Neural progenitor cell (in vitro differentiated cells): ENCODE measurements around the gene GUCA1A. TPM values are rescaled to one million over a fixed set of nuclear protein-coding genes. Genes with fewer than 3 reads are reported as not detected.

Source experiments
- DNase-seq: peaks from one replicate; pipeline ENCODE4 v3.0.0-alpha.2; 2016; ENCODE audit warnings: low spot score
- H2AFZ ChIP-seq: fragments of 200-600 bp; sonication (generic); replicated peaks from 2 replicates; pipeline ENCODE4 v1.6.1; 2016; ENCODE audit warnings: antibody characterized with exemption
- H3F3A ChIP-seq: fragments of 200-600 bp; sonication (generic); 2 replicates; pipeline ENCODE4 v1.6.1; 2016; ENCODE audit warnings: antibody characterized with exemption, low read depth
- H3K27ac ChIP-seq: fragments of 200-600 bp; sonication (generic); 2 replicates; pipeline ENCODE4 v1.5.1; 2016; ENCODE audit warnings: mild to moderate bottlenecking
- H3K27me3 ChIP-seq: fragments of 200-600 bp; sonication (generic); 2 replicates; pipeline ENCODE4 v1.6.1; 2016; ENCODE audit warnings: mild to moderate bottlenecking, moderate library complexity
- H3K36me3 ChIP-seq: fragments of 200-600 bp; sonication (generic); 2 replicates; pipeline ENCODE4 v1.5.1; 2016
- H3K4me1 ChIP-seq: fragments of 200-600 bp; sonication (generic); 2 replicates; pipeline ENCODE4 v1.6.1; 2016; ENCODE audit warnings: mixed run types
- H3K4me2 ChIP-seq: fragments of 200-600 bp; sonication (generic); 2 replicates; pipeline ENCODE4 v1.6.1; 2016
- H3K4me3 ChIP-seq: fragments of 200-600 bp; sonication (generic); 2 replicates; pipeline ENCODE4 v1.5.1; 2016
- H3K79me2 ChIP-seq: fragments of 200-600 bp; sonication (generic); 2 replicates; pipeline ENCODE4 v1.6.1; 2016; ENCODE audit warnings: low read depth
- H3K9ac ChIP-seq: fragments of 200-600 bp; sonication (generic); 2 replicates; pipeline ENCODE4 v1.6.1; 2016
- H3K9me3 ChIP-seq: fragments of 200-600 bp; sonication (generic); 2 replicates; pipeline ENCODE4 v1.5.1; 2016; ENCODE audit warnings: low read depth
- H4K20me1 ChIP-seq: fragments of 200-600 bp; sonication (generic); 2 replicates; pipeline ENCODE4 v1.6.1; 2016; ENCODE audit warnings: low read depth
- H3K27ac Mint-ChIP-seq: 3 replicates; pipeline ENCODE4 v1.8.0; 2021; ENCODE audit warnings: mixed read lengths
- H3K27me3 Mint-ChIP-seq: 2 replicates; pipeline ENCODE4 v1.8.0; 2022; ENCODE audit warnings: low read depth, mild to moderate bottlenecking, inconsistent platforms, moderate library complexity, mixed read lengths; ENCODE audit not compliant: insufficient read depth
- H3K36me3 Mint-ChIP-seq: 3 replicates; pipeline ENCODE4 v1.8.0; 2021; ENCODE audit warnings: mixed read lengths
- H3K4me1 Mint-ChIP-seq: 3 replicates; pipeline ENCODE4 v1.8.0; 2021; ENCODE audit warnings: mixed read lengths
- H3K4me3 Mint-ChIP-seq: 3 replicates; pipeline ENCODE4 v1.8.0; 2021; ENCODE audit warnings: mild to moderate bottlenecking, moderate library complexity, mixed read lengths
- H3K9me3 Mint-ChIP-seq: 3 replicates; pipeline ENCODE4 v1.8.0; 2020; ENCODE audit warnings: mixed read lengths
- CTCF ChIP-seq: fragments of 200-600 bp; sonication (generic); IDR thresholded peaks from 2 replicates; pipeline ENCODE4 v1.5.1; 2017; ENCODE audit warnings: antibody characterized with exemption, mild to moderate bottlenecking
- EZH2 ChIP-seq: fragments of 200-600 bp; sonication (generic); IDR thresholded peaks from 2 replicates; pipeline ENCODE4 v1.6.1; 2017; ENCODE audit warnings: antibody characterized with exemption, mild to moderate bottlenecking, moderate library complexity
- EZH2phosphoT487 ChIP-seq: fragments of 200-600 bp; sonication (generic); IDR thresholded peaks from 2 replicates; pipeline ENCODE4 v1.6.1; 2017; ENCODE audit warnings: antibody characterized with exemption
- total RNA-seq: library from RNA; depleted of rRNA; stranded (reverse); fragments of >200 nt; gene quantifications from 2 replicates; pipeline ENCODE4 v1.2.3, GENCODE V29; 2015; ENCODE audit warnings: low replicate concordance

Gene GUCA1A
- total RNA-seq = 1.9 and 3.4 TPM in 2 replicates

- TF ChIP-seq EZH2phosphoT487 (no peak), EZH2 (no peak), CTCF (no peak)
- Histone ChIP-seq H3K36me3 (no peaks in the 10 kb centered on the region), H3F3A (peaks cover 16% of the 10 kb centered on the region)
These were observed at the start of gene GUCA1A for GRCh38 chr6:42173101-42173500. TSS of gene GUCA1A (plus strand) at chr6:42173364. CDS start at chr6:42173614, 250 bp downstream.

GRCh38 chr6:42123379-42124103 lies 49.6 kb upstream of the GUCA1A start:
- no peak for DNase-seq
- no peaks in the 10 kb centered on the region for H3K9me3 ChIP-seq
- H3K36me3 ChIP-seq = no peaks in the 10 kb centered on the region

More at GRCh38 chr6:42173101-42173500, at the start of gene GUCA1A:
- Mint-ChIP-seq H3K27ac (no peak within 1 kb of the TSS), H3K4me1 (peaks cover 4% of the 10 kb centered on the region), H3K9me3 (no peaks in the 10 kb centered on the region), H3K4me3 (no peak within 1 kb of the TSS), H3K36me3 (no peaks in the 10 kb centered on the region), H3K27me3 (peaks cover 8% of the 10 kb centered on the region)
- Histone ChIP-seq H3K27ac (no peak within 1 kb of the TSS), H3K9me3 (no peaks in the 10 kb centered on the region), H3K9ac (no peak within 1 kb of the TSS), H3K4me3 (no peak within 1 kb of the TSS), H2AFZ (no peak within 1 kb of the TSS), H3K4me1 (no peaks in the 10 kb centered on the region), H3K4me2 (no peak within 1 kb of the TSS), H3K27me3 (no peaks in the 10 kb centered on the region), H4K20me1 (no peaks in the 10 kb centered on the region), H3K79me2 (no peaks in the 10 kb centered on the region)
- no peak for DNase-seq

GRCh38 chr6:42124223-42124836 lies 48.8 kb upstream of the GUCA1A start:
- TF ChIP-seq EZH2 = no peak
- TF ChIP-seq EZH2phosphoT487 = no peak
- TF ChIP-seq CTCF = no peak
- Mint-ChIP-seq H3K27ac (peak overlapping the region; percentile 84), H3K4me3 (no peak overlapping the region), H3K36me3 (no peaks in the 10 kb centered on the region), H3K4me1 (peaks cover 2% of the 10 kb centered on the region), H3K27me3 (peaks cover 7% of the 10 kb centered on the region), H3K9me3 (peaks cover 2% of the 10 kb centered on the region)
- H3K4me2 ChIP-seq = no peak overlapping the region
- no peak overlapping the region for H3K9ac ChIP-seq
- H4K20me1 ChIP-seq = no peaks in the 10 kb centered on the region
- no peaks in the 10 kb centered on the region for H3K27me3 ChIP-seq
- H3K9me3 ChIP-seq = no peaks in the 10 kb centered on the region
- no peaks in the 10 kb centered on the region for H3K36me3 ChIP-seq
- H3K4me3 ChIP-seq = no peak overlapping the region
- H2AFZ ChIP-seq = no peak overlapping the region
- H3K4me1 ChIP-seq = no peaks in the 10 kb centered on the region
- H3K27ac ChIP-seq = no peak overlapping the region
- H3K79me2 ChIP-seq = no peaks in the 10 kb centered on the region
- H3F3A ChIP-seq = no peaks in the 10 kb centered on the region
- DNase-seq = no peak

More at GRCh38 chr6:42123379-42124103, 49.6 kb upstream of the GUCA1A start:
- no peak overlapping the region for H3K27ac Mint-ChIP-seq
- Histone ChIP-seq H3K27ac (no peak overlapping the region), H3F3A (no peaks in the 10 kb centered on the region), H4K20me1 (no peaks in the 10 kb centered on the region), H3K9ac (no peak overlapping the region), H3K4me2 (no peak overlapping the region), H3K4me1 (no peaks in the 10 kb centered on the region), H2AFZ (no peak overlapping the region), H3K27me3 (no peaks in the 10 kb centered on the region), H3K79me2 (no peaks in the 10 kb centered on the region), H3K4me3 (no peak overlapping the region)
- H3K27me3 Mint-ChIP-seq = peaks cover 7% of the 10 kb centered on the region
- H3K4me3 Mint-ChIP-seq = no peak overlapping the region
- no peaks in the 10 kb centered on the region for H3K36me3 Mint-ChIP-seq
- peaks cover 2% of the 10 kb centered on the region for H3K9me3 Mint-ChIP-seq
- H3K4me1 Mint-ChIP-seq = peaks cover 2% of the 10 kb centered on the region
- TF ChIP-seq CTCF = no peak
- TF ChIP-seq EZH2 = no peak
- no peak for TF ChIP-seq EZH2phosphoT487
